Measurements from ENCODE around the gene GNA14.

Gene GNA14

GRCh38 chr9:77543131-77543822, 104.8 kb downstream of the GNA14 start:
- in situ Hi-C loops (cut with MboI; ENCODE audit: low pct_unique_long_range_greater_than_20kb, low sequenced_read_pairs, unreplicated experiment): no loop called here
- no peak for DNase-seq (ENCODE audit: low spot score)
- no peak for TF ChIP-seq CTCF (IDR thresholded peaks at IDR 0.05; ENCODE audit: extremely low read depth, insufficient read depth, missing control alignments)

GRCh38 chr9:77541600-77541999, 106.5 kb downstream of the GNA14 start:
- DNase-seq (ENCODE audit: low spot score): no peak
- in situ Hi-C loops (cut with MboI; ENCODE audit: low pct_unique_long_range_greater_than_20kb, low sequenced_read_pairs, unreplicated experiment): no loop called here

GRCh38 chr9:77541055-77541454, 107.1 kb downstream of the GNA14 start:
- TF ChIP-seq CTCF (IDR thresholded peaks at IDR 0.05; ENCODE audit: extremely low read depth, insufficient read depth, missing control alignments): no peak
- in situ Hi-C loops (cut with MboI; ENCODE audit: low pct_unique_long_range_greater_than_20kb, low sequenced_read_pairs, unreplicated experiment): no loop called here
- DNase-seq (ENCODE audit: low spot score): no peak

More at GRCh38 chr9:77541600-77541999, 106.5 kb downstream of the GNA14 start:
- TF ChIP-seq CTCF (IDR thresholded peaks at IDR 0.05; ENCODE audit: extremely low read depth, insufficient read depth, missing control alignments): no peak

- no peak for TF ChIP-seq CTCF (IDR thresholded peaks at IDR 0.05; ENCODE audit: extremely low read depth, insufficient read depth, missing control alignments)
- in situ Hi-C loops (cut with MboI; ENCODE audit: low pct_unique_long_range_greater_than_20kb, low sequenced_read_pairs, unreplicated experiment): no loop called here
- DNase-seq (ENCODE audit: low spot score): no peak
Observed at GRCh38 chr9:77534376-77535057, 113.6 kb downstream of the GNA14 start.

GRCh38 chr9:77533671-77534070, 114.5 kb downstream of the GNA14 start:
- TF ChIP-seq CTCF (IDR thresholded peaks at IDR 0.05; ENCODE audit: extremely low read depth, insufficient read depth, missing control alignments): no peak
- DNase-seq (ENCODE audit: low spot score): no peak
- in situ Hi-C loops (cut with MboI; ENCODE audit: low pct_unique_long_range_greater_than_20kb, low sequenced_read_pairs, unreplicated experiment): no loop called here

GRCh38 chr9:77532607-77533006, 115.5 kb downstream of the GNA14 start:
- in situ Hi-C loops (cut with MboI; ENCODE audit: low pct_unique_long_range_greater_than_20kb, low sequenced_read_pairs, unreplicated experiment): no loop called here
- no peak for TF ChIP-seq CTCF (IDR thresholded peaks at IDR 0.05; ENCODE audit: extremely low read depth, insufficient read depth, missing control alignments)

More at GRCh38 chr9:77532607-77533006, 115.5 kb downstream of the GNA14 start:
- DNase-seq (ENCODE audit: low spot score): no peak
